ENCODE results near the gene PIP5KL1. TPM values are rescaled to one million over a fixed set of nuclear protein-coding genes. Genes with fewer than 3 reads are reported as not detected.
A peak's percentile ranks its signal among the peaks of the same experiment; 100 is the strongest.

The PIP5KL1 gene
- total and polyA plus RNA-seq, 2 donors (not counting 3 experiments of a cell fraction or from before 2014, with no cell fraction given) = 1.5 to 2.9 TPM

DNA sequence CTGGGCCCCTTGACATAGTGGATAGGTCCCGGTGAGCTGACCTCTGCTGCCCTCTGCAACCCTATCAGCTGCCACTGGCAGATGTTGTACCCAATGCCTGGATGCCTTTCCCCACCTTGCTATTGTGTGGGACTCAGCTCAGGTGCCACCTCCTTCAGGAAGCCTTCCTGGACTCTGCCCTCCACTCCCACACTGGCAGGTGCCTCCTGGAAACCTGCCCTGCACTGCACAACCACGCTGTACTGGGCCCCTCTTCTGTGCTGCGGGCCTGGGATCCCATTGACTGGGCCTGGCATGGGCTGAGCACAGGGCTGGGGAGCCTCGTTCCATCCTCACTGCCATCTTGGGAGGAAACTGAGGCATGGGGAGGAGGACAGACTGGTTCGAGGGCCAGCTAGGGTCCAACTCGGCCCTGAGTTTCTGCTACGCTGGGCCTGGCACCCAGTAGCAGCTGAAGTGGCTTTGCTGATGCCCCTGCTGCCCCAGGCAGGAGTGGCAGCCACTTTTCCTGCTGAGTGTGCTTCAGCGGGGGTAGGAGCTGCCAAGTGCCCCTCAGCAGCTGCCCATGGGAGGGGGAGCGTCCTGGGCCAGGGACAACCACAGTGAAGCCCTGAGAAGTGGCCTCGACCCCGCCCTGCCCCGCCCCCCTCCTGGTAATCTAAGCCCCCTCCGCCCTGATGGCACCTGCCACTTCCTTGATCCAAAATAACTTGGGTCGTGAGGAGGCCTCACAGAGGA lies 54.4 kb downstream of the PIP5KL1 start:
- Histone ChIP-seq H3K27ac (ENCODE audit: insufficient read depth, low read depth, low read length) (no peak overlapping the region), H2AFZ (ENCODE audit: low read depth, low read length) (no peak overlapping the region), H3K9me3 (replicated peaks; ENCODE audit: control insufficient read depth, insufficient read depth, low read length) (no peaks in the 10 kb centered on the region), H3K4me2 (ENCODE audit: insufficient read depth, low read length) (peak overlapping the region; percentile 81), H3K27me3 (ENCODE audit: control insufficient read depth in 2 of 2, insufficient read depth in 2 of 2, low read length in 2 of 2) (no peaks in the 10 kb centered on the region), H4K20me1 (replicated peaks; ENCODE audit: control insufficient read depth, extremely low read depth, insufficient read depth, low read length) (no peaks in the 10 kb centered on the region), H3K79me2 (ENCODE audit: control insufficient read depth, insufficient read depth, low read length) (peaks cover 18% of the 10 kb centered on the region), H3K9ac (replicated peaks; ENCODE audit: extremely low read depth, insufficient read depth, low read length) (no peak overlapping the region), H3K36me3 (ENCODE audit: control insufficient read depth in 2 of 2, extremely low read depth in 1 of 2, insufficient read depth in 2 of 2, low read length in 2 of 2) (peaks cover 0 to 13% of the 10 kb centered on the region in 2 experiments), H3K4me1 (ENCODE audit: control insufficient read depth, extremely low read depth, insufficient read depth, low read length) (peaks cover 14% of the 10 kb centered on the region), H3K9me1 (replicated peaks; ENCODE audit: control insufficient read depth, extremely low read depth, insufficient read depth, low read length) (no peaks in the 10 kb centered on the region), H3K4me3 (replicated peaks in 1 of 3; ENCODE audit: insufficient read depth in 1 of 3, low read depth in 1 of 3, low read length in 3 of 3) (no peak overlapping the region)
- POLR2A ChIA-PET = no interaction called here
- FAIRE-seq (no peak), DNase-seq (ENCODE audit: low read depth, low spot score) (no peak)
- BruUV-seq (replicated peaks) = no TSS peak
- CTCF ChIA-PET = interaction anchor here (1.1 kb wide), 1 partner anchor 141 kb away, joined by 3 read pairs; the partner anchor contains the start of gene TOR2A
- no peak for TF ChIP-seq EZH2 (IDR thresholded peaks at IDR 0.05; ENCODE audit: borderline replicate concordance, low read depth, low read length, severe bottlenecking)
- no peak for TF ChIP-seq POLR2AphosphoS5 (IDR thresholded peaks at IDR 0.05; ENCODE audit: insufficient read depth, low read depth, low read length)
- TF ChIP-seq, protein P1, sequence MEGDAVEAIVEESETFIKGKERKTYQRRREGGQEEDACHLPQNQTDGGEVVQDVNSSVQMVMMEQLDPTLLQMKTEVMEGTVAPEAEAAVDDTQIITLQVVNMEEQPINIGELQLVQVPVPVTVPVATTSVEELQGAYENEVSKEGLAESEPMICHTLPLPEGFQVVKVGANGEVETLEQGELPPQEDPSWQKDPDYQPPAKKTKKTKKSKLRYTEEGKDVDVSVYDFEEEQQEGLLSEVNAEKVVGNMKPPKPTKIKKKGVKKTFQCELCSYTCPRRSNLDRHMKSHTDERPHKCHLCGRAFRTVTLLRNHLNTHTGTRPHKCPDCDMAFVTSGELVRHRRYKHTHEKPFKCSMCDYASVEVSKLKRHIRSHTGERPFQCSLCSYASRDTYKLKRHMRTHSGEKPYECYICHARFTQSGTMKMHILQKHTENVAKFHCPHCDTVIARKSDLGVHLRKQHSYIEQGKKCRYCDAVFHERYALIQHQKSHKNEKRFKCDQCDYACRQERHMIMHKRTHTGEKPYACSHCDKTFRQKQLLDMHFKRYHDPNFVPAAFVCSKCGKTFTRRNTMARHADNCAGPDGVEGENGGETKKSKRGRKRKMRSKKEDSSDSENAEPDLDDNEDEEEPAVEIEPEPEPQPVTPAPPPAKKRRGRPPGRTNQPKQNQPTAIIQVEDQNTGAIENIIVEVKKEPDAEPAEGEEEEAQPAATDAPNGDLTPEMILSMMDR (IDR thresholded peaks at IDR 0.05; ENCODE audit: extremely low read depth in 1 of 2, insufficient read depth in 1 of 2, low read depth in 1 of 2, low read length in 2 of 2) = no peak
- TF ChIP-seq POLR2A (IDR thresholded peaks at IDR 0.05; ENCODE audit: low read depth, low read length) = no peak
- TF ChIP-seq, protein P2, sequence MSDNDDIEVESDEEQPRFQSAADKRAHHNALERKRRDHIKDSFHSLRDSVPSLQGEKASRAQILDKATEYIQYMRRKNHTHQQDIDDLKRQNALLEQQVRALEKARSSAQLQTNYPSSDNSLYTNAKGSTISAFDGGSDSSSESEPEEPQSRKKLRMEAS (IDR thresholded peaks at IDR 0.05; ENCODE audit: insufficient read depth, insufficient read length) = no peak
- TF ChIP-seq MYC (IDR thresholded peaks at IDR 0.05; ENCODE audit: low read depth, low read length) = no peak
- TF ChIP-seq JUN (IDR thresholded peaks at IDR 0.05; ENCODE audit: borderline replicate concordance, insufficient read depth, insufficient read length, low read depth) = no peak
- TF ChIP-seq FOS (IDR thresholded peaks at IDR 0.05; ENCODE audit: borderline replicate concordance, insufficient read depth, low read length) = no peak
- TF ChIP-seq GATA2 (IDR thresholded peaks at IDR 0.05; ENCODE audit: insufficient read depth, insufficient read length, low read depth, low read length) = no peak
- intact Hi-C loops (cut with micrococcal nuclease) = no loop called here
- dilution Hi-C loops (cut with MboI; ENCODE audit: extremely low pct_ligation_motif_present, low sequenced_read_pairs) = no loop called here

Data from endothelial cell of umbilical vein (primary cell).